ENCODE measurements around the gene METRN.
"Not testable (repeated sequence)": the region's sequence is repeated elsewhere in the genome, so short reads cannot be mapped to it uniquely, and the experiment has no call there.

The METRN gene

DNA sequence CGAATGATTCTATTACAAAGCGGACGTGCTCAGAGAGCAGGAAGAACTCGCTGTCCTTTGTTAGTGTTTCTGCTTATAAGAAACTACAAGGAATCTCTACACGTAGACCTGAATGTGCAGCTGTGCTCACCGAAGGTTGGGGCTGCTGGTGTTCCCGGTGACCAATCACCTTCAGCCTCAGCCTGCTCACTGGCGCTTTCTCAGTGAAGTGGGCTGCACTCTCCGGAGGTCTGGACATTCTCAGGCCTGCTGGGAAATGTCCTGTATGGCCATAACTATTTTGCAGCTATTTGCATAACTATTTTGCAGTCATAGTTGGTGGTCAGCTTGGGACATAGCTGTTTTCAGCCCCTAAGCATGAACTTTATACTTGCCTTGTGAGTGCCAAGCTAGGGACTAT is 35.6 kb downstream of the METRN start:
- DNase-seq (ENCODE audit: low read depth), result no peak
- no peak for TF ChIP-seq CTCF (IDR thresholded peaks at IDR 0.05; ENCODE audit: low read depth, low read length, missing control alignments)
- no peak overlapping the region for H3K4me3 ChIP-seq (ENCODE audit: low read depth, low read length)
- in situ Hi-C loops (cut with HindIII; ENCODE audit: low sequenced_read_pairs), result no loop called here

DNA sequence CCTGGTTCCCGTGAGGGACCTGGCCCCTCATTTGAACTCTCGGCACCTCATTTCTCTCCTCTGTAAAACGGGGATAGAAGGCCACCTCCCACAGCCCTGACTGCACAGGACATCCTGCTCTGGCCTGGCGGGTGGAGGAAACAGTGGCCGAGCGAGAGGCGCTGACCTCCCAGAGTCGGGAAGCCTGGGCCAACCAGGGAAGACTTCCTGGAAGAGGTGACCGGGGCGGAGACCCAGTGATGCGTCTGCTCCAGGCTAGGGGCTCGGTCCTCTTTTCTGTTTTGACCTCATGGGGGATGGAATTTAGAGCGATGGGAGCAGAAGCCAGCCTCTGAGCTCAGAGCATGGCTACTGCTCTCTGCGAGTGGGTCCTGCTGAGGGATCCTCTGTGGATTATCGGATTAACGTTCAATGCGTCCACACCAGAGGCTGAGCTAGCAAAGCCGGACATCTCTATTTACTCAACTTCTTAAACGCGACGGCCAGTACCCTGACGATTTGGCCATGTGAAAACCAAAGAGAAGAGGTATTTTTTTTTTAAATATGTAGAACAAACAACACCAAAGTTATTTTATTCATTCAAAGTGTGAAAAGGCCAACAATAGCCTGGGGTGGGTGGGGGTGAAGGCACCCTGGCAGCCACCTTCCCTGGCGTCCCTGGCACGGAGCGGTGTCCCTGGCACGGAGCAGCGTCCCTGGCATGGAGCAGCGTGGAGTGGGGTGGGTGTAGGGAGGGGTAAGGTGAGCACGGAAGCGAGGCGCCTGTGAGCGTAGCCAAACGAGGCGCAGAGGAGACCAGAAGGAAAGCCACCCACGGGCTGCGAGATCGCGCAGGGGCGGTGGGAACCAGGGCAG is 36.5 kb downstream of the METRN start:
- no peak overlapping the region for H3K4me3 ChIP-seq (ENCODE audit: low read depth, low read length)
- no peak for DNase-seq (ENCODE audit: low read depth)
- no peak for TF ChIP-seq CTCF (IDR thresholded peaks at IDR 0.05; ENCODE audit: low read depth, low read length, missing control alignments)
- in situ Hi-C loops (cut with HindIII; ENCODE audit: low sequenced_read_pairs), result no loop called here

DNA sequence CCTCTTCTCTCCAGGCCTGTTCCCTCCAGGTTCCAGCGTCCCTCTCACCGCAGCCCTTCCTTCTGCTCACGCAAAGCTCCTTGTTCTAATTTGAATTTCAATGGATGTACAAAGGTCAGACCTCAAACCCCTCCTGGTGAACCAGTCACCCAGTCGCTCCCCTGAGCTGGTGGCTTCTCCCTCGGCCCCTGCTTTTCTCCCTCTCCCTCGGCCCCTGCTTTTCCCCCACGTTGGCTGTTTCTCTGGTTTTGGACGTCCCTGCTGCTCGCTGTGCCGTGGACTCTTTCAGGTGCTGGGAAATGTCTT is 37.0 kb downstream of the METRN start:
- H3K4me3 ChIP-seq (ENCODE audit: low read depth, low read length), result no peak overlapping the region
- in situ Hi-C loops (cut with HindIII; ENCODE audit: low sequenced_read_pairs), result no loop called here
- no peak for TF ChIP-seq CTCF (IDR thresholded peaks at IDR 0.05; ENCODE audit: low read depth, low read length, missing control alignments)
- DNase-seq (ENCODE audit: low read depth), result no peak

GRCh38 chr16:754121-754607 is 39.2 kb downstream of the METRN start:
- H3K4me3 ChIP-seq (ENCODE audit: low read depth, low read length); in situ Hi-C loops (cut with HindIII; ENCODE audit: low sequenced_read_pairs); DNase-seq (ENCODE audit: low read depth): not testable (repeated sequence)

DNA sequence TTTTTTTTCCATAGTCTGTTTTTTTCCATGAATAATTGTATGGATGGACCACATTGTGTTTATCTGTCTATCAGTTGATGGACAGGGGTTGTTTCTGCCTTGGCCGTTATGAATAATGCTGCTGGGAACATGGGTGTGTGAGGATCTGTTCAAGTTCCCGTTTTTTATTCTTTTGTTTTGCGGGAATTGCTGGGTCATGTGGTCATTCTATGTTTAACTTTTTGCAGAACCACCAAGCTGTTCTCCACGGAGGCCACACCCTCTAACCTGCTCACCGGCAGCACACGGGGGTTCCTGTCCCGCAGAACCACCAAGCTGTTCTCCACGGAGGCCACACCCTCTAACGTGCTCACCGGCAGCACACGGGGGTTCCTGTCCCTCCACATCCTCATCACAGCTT is 39.7 kb downstream of the METRN start:
- no peak overlapping the region for H3K4me3 ChIP-seq (ENCODE audit: low read depth, low read length)
- DNase-seq (ENCODE audit: low read depth), result no peak
- in situ Hi-C loops (cut with HindIII; ENCODE audit: low sequenced_read_pairs), result no loop called here
- no peak for TF ChIP-seq CTCF (IDR thresholded peaks at IDR 0.05; ENCODE audit: low read depth, low read length, missing control alignments)

GRCh38 chr16:756428-756827 is 41.5 kb downstream of the METRN start:
- TF ChIP-seq CTCF (IDR thresholded peaks at IDR 0.05; ENCODE audit: low read depth, low read length, missing control alignments), result no peak
- H3K4me3 ChIP-seq (ENCODE audit: low read depth, low read length), result no peak overlapping the region
- in situ Hi-C loops (cut with HindIII; ENCODE audit: low sequenced_read_pairs), result no loop called here
- no peak for DNase-seq (ENCODE audit: low read depth)

DNA sequence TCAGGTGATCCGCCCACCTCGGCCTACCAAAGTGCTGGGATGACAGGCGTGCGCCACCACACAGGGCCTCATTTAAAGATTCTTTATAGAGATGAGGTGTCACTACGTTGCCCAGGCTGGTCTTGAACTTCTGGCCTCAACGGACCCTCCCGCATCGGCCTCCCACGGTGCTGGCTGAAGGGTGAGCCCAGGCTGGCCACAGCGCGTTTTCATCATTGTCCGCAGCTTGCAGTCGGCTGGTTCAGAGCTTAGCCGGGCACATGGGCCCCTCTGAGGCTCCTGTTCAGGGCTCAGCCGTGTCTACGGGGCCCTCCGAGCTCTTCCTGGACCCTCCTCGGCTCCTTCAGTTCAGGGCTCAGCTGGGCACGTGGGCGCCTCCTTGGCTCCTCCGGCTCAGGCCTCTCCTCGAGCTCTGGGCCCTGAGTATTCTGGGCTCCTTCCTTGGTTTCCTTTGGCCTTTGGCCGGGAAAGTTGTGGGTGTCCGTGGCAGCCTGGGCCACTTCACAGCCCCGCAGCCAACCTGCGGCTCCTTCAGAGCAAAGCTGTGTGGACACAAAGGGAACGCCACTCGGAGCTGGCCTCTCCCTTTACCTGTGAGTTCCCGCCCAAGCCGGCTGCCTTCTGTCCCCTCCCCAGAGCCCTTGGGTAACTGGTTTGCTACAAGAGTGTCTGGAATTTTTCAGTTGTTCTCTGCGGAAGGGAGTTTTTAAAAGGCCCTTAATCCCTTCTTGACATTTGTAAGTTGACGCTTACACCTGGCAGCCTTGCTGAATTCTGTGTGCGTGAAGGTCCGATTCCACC is 44.4 kb downstream of the METRN start:
- TF ChIP-seq CTCF (IDR thresholded peaks at IDR 0.05; ENCODE audit: low read depth, low read length, missing control alignments), result no peak
- H3K4me3 ChIP-seq (ENCODE audit: low read depth, low read length), result no peak overlapping the region
- in situ Hi-C loops (cut with HindIII; ENCODE audit: low sequenced_read_pairs), result no loop called here
- no peak for DNase-seq (ENCODE audit: low read depth)
